MM.1S (cell line): ENCODE data around the gene PTPRG.

Experiments
- DNase-seq: peaks from one replicate; pipeline ENCODE4 v3.0.0-alpha.2; 2015
- H2AFZ ChIP-seq: fragments of 300-600 bp; sonication (generic); 2 replicates; pipeline ENCODE4 v1.6.0; 2016; ENCODE audit warnings: antibody characterized with exemption, low read length
- H3F3A ChIP-seq: fragments of 300-600 bp; sonication (generic); 2 replicates; pipeline ENCODE4 v1.6.1; 2016; ENCODE audit warnings: mild to moderate bottlenecking, antibody characterized with exemption, low read length, moderate library complexity, mixed read lengths; ENCODE audit not compliant: insufficient read depth
- H3K27ac ChIP-seq: fragments of 300-600 bp; sonication (generic); 2 replicates; pipeline ENCODE4 v1.5.1; 2016; ENCODE audit warnings: mild to moderate bottlenecking, low read length
- H3K27me3 ChIP-seq: fragments of 300-600 bp; sonication (generic); replicated peaks from 2 replicates; pipeline ENCODE4 v1.6.0; 2016; ENCODE audit warnings: low read length; ENCODE audit not compliant: insufficient read depth
- H3K36me3 ChIP-seq: fragments of 300-600 bp; sonication (generic); replicated peaks from 2 replicates; pipeline ENCODE4 v1.6.1; 2016; ENCODE audit warnings: mild to moderate bottlenecking, low read length, mixed read lengths; ENCODE audit not compliant: insufficient read depth
- H3K4me1 ChIP-seq: fragments of 300-600 bp; sonication (generic); 2 replicates; pipeline ENCODE4 v1.6.1; 2016; ENCODE audit warnings: low read length, mixed read lengths
- H3K4me2 ChIP-seq: fragments of 300-600 bp; sonication (generic); 2 replicates; pipeline ENCODE4 v1.6.0; 2016; ENCODE audit warnings: low read depth, low read length
- H3K4me3 ChIP-seq: fragments of 300-600 bp; sonication (generic); 2 replicates; pipeline ENCODE4 v1.5.1; 2016; ENCODE audit warnings: low read length, mixed read lengths
- H3K79me2 ChIP-seq: fragments of 300-600 bp; sonication (generic); 2 replicates; pipeline ENCODE4 v1.6.1; 2016; ENCODE audit warnings: mixed run types, low read length, mixed read lengths
- H3K9ac ChIP-seq: fragments of 300-600 bp; sonication (generic); 2 replicates; pipeline ENCODE4 v1.6.1; 2016; ENCODE audit warnings: low read length, mixed read lengths
- H3K9me2 ChIP-seq: fragments of 300-600 bp; sonication (generic); replicated peaks from 2 replicates; pipeline ENCODE4 v1.6.1; 2016; ENCODE audit warnings: mild to moderate bottlenecking, low read length, mixed read lengths; ENCODE audit not compliant: insufficient read depth
- H3K9me3 ChIP-seq: fragments of 300-600 bp; sonication (generic); replicated peaks from 2 replicates; pipeline ENCODE4 v1.6.1; 2016; ENCODE audit warnings: mild to moderate bottlenecking, low read length, mixed read lengths; ENCODE audit not compliant: insufficient read depth
- H4K20me1 ChIP-seq: fragments of 300-600 bp; sonication (generic); 2 replicates; pipeline ENCODE4 v1.6.1; 2016; ENCODE audit warnings: mild to moderate bottlenecking, low read length, moderate library complexity, mixed read lengths; ENCODE audit not compliant: insufficient read depth
- CTCF ChIP-seq: fragments of 300-600 bp; sonication (generic); IDR thresholded peaks from 2 replicates; pipeline ENCODE4 v1.5.1; 2016; ENCODE audit warnings: antibody characterized with exemption, low read length, mixed read lengths
- EZH2 ChIP-seq: fragments of 300-600 bp; sonication (generic); optimal IDR thresholded peaks from 2 replicates; pipeline ENCODE3; 2017; ENCODE audit warnings: low read depth, mild to moderate bottlenecking, antibody characterized with exemption, low read length, mixed read lengths
- EZH2phosphoT487 ChIP-seq: fragments of 300-600 bp; sonication (generic); IDR thresholded peaks from 2 replicates; pipeline ENCODE4 v1.6.1; 2018; ENCODE audit warnings: antibody characterized with exemption, low read length

PTPRG gene

GRCh38 chr3:62139957-62140356, 578.6 kb downstream of the PTPRG start:
- TF ChIP-seq EZH2phosphoT487: no peak
- no peak for TF ChIP-seq CTCF
- TF ChIP-seq EZH2: no peak
- H4K20me1 ChIP-seq: no peaks in the 10 kb centered on the region
- H2AFZ ChIP-seq: no peak overlapping the region
- no peaks in the 10 kb centered on the region for H3K9me3 ChIP-seq
- no peaks in the 10 kb centered on the region for H3K9me2 ChIP-seq
- no peak overlapping the region for H3K9ac ChIP-seq
- H3K4me1 ChIP-seq: peaks cover 6% of the 10 kb centered on the region; the same call in 1 of the 2 replicates
- no peaks in the 10 kb centered on the region for H3K79me2 ChIP-seq
- no peaks in the 10 kb centered on the region for H3K36me3 ChIP-seq
- no peak overlapping the region for H3K4me2 ChIP-seq
- no peak overlapping the region for H3K27ac ChIP-seq
- DNase-seq: no peak
- H3K4me3 ChIP-seq: no peak overlapping the region
- H3K27me3 ChIP-seq: no peaks in the 10 kb centered on the region
- H3F3A ChIP-seq: no peaks in the 10 kb centered on the region

- H2AFZ ChIP-seq: no peak overlapping the region
- H3K79me2 ChIP-seq: no peaks in the 10 kb centered on the region
- no peaks in the 10 kb centered on the region for H3K27me3 ChIP-seq
- no peak overlapping the region for H3K4me2 ChIP-seq
- no peak overlapping the region for H3K27ac ChIP-seq
- no peaks in the 10 kb centered on the region for H3F3A ChIP-seq
- no peak for DNase-seq
- H3K36me3 ChIP-seq: no peaks in the 10 kb centered on the region
- TF ChIP-seq EZH2phosphoT487 (no peak), CTCF (no peak), EZH2 (no peak)
- no peak overlapping the region for H3K4me3 ChIP-seq
- peaks cover 6% of the 10 kb centered on the region; the same call in 1 of the 2 replicates for H3K4me1 ChIP-seq
- no peaks in the 10 kb centered on the region for H3K9me3 ChIP-seq
- no peaks in the 10 kb centered on the region for H3K9me2 ChIP-seq
- H3K9ac ChIP-seq: no peak overlapping the region
- H4K20me1 ChIP-seq: no peaks in the 10 kb centered on the region
Measured at GRCh38 chr3:62142331-62143085, 581.1 kb downstream of the PTPRG start.

GRCh38 chr3:62143843-62144450, 582.6 kb downstream of the PTPRG start:
- H2AFZ ChIP-seq: no peak overlapping the region
- no peak for TF ChIP-seq EZH2phosphoT487
- no peak for TF ChIP-seq EZH2
- TF ChIP-seq CTCF: no peak
- no peak overlapping the region for H3K4me3 ChIP-seq
- no peak overlapping the region for H3K27ac ChIP-seq
- H3K4me2 ChIP-seq: peak overlapping the region; percentile 11; the same call in 1 of the 2 replicates
- H3K9me2 ChIP-seq: no peaks in the 10 kb centered on the region
- no peaks in the 10 kb centered on the region for H3K36me3 ChIP-seq
- no peaks in the 10 kb centered on the region for H4K20me1 ChIP-seq
- H3K79me2 ChIP-seq: no peaks in the 10 kb centered on the region
- H3K27me3 ChIP-seq: no peaks in the 10 kb centered on the region
- peak; percentile 15 for DNase-seq
- H3K9me3 ChIP-seq: no peaks in the 10 kb centered on the region
- H3F3A ChIP-seq: no peaks in the 10 kb centered on the region
- H3K9ac ChIP-seq: no peak overlapping the region
- H3K4me1 ChIP-seq: peaks cover 6% of the 10 kb centered on the region; the same call in 1 of the 2 replicates
